Osteocyte (in vitro differentiated cells): ENCODE results near the gene DDAH2. TPM values are rescaled to one million over a fixed set of nuclear protein-coding genes. Genes with fewer than 3 reads are reported as not detected.

Experiments used
- DNase-seq: peaks from one replicate; pipeline ENCODE4 v3.0.0; 2021; ENCODE audit warnings: mixed read lengths; ENCODE audit not compliant: unreplicated experiment; ENCODE audit errors: extremely low spot score
- H3K27ac Mint-ChIP-seq: one replicate; pipeline ENCODE4 v1.8.0; 2021; ENCODE audit warnings: mild to moderate bottlenecking, mixed read lengths; ENCODE audit not compliant: unreplicated experiment
- H3K27me3 Mint-ChIP-seq: one replicate; pipeline ENCODE4 v1.8.0; 2021; ENCODE audit warnings: mixed read lengths; ENCODE audit not compliant: unreplicated experiment
- H3K36me3 Mint-ChIP-seq: one replicate; pipeline ENCODE4 v1.8.0; 2021; ENCODE audit warnings: mixed read lengths; ENCODE audit not compliant: unreplicated experiment
- H3K4me1 Mint-ChIP-seq: one replicate; pipeline ENCODE4 v1.8.0; 2021; ENCODE audit warnings: mixed read lengths; ENCODE audit not compliant: unreplicated experiment
- H3K4me3 Mint-ChIP-seq: one replicate; pipeline ENCODE4 v1.8.0; 2021; ENCODE audit warnings: mild to moderate bottlenecking, moderate library complexity, mixed read lengths; ENCODE audit not compliant: unreplicated experiment
- H3K9me3 Mint-ChIP-seq: one replicate; pipeline ENCODE4 v1.8.0; 2021; ENCODE audit warnings: mixed read lengths; ENCODE audit not compliant: unreplicated experiment
- total RNA-seq: library from RNA; stranded (reverse); gene quantifications from 2 replicates; pipeline ENCODE4 v1.2.1, GENCODE V29; 2021
- TF ChIP-seq, protein P1 (sequence below): fragments of 200-600 bp; sonication (generic); IDR thresholded peaks from 2 replicates; pipeline ENCODE4 v1.5.0; 2021; ENCODE audit warnings: antibody characterized with exemption, mild to moderate bottlenecking, moderate library complexity

DDAH2 gene
- total RNA-seq, 1 donor from 2014 or later, result 96.3 TPM

DNA sequence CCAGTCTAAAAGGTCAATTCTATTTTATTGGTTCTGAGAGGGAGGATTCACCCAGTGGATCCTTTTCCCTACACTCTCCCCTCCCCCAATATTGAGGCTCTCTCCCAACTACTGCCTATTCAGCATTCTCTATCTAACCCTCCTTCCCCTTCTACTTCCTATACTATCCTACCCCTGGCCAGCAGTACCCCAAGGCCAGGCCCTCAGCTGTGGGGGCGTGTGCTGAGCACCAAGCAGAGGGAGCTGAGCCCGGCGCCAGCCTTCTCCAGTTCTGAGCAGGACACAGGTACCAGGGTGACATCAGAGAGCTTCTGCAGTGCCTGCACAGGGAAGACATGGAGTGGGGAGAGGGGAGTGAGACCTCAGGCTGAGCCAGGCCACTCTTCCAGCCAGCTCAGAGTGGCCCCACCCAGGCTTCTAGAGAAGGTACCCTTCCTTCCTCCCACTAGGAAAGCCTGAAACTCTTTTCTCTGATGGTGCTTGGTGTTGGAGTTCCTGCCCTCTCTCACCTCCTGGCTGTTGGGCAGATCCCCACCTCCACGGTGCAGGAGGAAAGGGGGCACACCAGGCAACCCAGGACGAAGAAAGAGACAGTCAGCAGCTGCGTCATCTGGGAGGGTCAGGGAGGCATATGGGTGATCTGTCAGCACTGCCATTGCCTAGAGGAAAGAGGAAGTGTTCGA, 1.9 kb downstream of the DDAH2 start:
- TF ChIP-seq, protein P1, sequence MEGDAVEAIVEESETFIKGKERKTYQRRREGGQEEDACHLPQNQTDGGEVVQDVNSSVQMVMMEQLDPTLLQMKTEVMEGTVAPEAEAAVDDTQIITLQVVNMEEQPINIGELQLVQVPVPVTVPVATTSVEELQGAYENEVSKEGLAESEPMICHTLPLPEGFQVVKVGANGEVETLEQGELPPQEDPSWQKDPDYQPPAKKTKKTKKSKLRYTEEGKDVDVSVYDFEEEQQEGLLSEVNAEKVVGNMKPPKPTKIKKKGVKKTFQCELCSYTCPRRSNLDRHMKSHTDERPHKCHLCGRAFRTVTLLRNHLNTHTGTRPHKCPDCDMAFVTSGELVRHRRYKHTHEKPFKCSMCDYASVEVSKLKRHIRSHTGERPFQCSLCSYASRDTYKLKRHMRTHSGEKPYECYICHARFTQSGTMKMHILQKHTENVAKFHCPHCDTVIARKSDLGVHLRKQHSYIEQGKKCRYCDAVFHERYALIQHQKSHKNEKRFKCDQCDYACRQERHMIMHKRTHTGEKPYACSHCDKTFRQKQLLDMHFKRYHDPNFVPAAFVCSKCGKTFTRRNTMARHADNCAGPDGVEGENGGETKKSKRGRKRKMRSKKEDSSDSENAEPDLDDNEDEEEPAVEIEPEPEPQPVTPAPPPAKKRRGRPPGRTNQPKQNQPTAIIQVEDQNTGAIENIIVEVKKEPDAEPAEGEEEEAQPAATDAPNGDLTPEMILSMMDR, result no peak
- Mint-ChIP-seq H3K4me3 (peak overlapping the region; percentile 53), H3K27me3 (no peaks in the 10 kb centered on the region), H3K36me3 (peaks cover 33% of the 10 kb centered on the region), H3K9me3 (no peaks in the 10 kb centered on the region), H3K4me1 (peaks cover 24% of the 10 kb centered on the region), H3K27ac (no peak overlapping the region)
- no peak for DNase-seq

DNA sequence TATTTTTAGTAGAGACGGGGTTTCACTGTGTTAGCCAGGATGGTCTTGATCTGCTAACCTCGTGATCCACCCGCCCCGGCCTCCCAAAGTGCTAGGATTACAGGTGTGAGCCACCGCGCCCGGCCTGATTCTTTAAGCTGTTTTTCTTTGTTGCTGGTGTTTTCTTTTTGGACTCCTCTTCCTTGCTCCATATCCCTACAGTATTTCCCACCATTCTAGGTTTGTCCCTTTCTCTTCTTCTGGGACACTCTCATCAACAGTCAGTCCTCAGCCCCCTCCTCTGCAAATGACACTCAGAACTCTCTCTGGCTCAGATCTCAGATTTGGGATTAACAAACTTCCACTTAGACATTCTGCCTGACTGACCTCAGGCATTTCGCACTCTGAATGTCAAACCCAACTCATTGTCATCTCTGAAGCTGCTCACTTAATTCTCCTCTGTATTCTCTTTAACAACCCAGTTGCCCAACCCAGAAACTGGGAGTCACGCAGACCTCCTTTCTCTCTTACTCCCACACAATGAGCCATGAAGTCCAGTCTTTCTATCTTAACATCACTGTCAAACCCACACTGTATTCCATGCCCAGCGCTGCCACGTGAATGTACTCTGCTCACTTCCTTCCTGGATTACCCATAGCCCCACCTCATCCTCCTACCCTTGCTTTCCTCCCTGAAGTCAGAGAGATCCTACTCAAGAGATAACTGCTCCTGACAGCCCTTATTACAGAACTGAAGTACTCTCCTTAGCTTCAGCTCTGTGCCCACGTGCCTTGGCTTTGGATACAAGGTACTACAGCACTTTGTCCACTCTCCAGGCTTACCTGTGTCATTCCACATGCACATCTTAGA, 3.4 kb downstream of the DDAH2 start:
- H3K4me3 Mint-ChIP-seq, result no peak overlapping the region
- H3K4me1 Mint-ChIP-seq, result peaks cover 18% of the 10 kb centered on the region
- H3K36me3 Mint-ChIP-seq, result peaks cover 25% of the 10 kb centered on the region
- no peaks in the 10 kb centered on the region for H3K9me3 Mint-ChIP-seq
- DNase-seq, result no peak
- TF ChIP-seq, protein P1, result no peak
- H3K27ac Mint-ChIP-seq, result no peak overlapping the region
- no peaks in the 10 kb centered on the region for H3K27me3 Mint-ChIP-seq

GRCh38 chr6:31723980-31724691, 5.0 kb downstream of the DDAH2 start:
- Mint-ChIP-seq H3K4me1 (peaks cover 10% of the 10 kb centered on the region), H3K36me3 (peaks cover 22% of the 10 kb centered on the region), H3K27ac (no peak overlapping the region)

GRCh38 chr6:31723245-31723979, 5.7 kb downstream of the DDAH2 start, which contains the start of gene MPIG6B:
MPIG6B (plus strand) TSS chr6:31723373; CDS start chr6:31723384, 11 bp downstream.
- no peak for DNase-seq
- H3K27ac Mint-ChIP-seq, result no peak within 1 kb of the TSS
- H3K4me1 Mint-ChIP-seq, result peaks cover 3% of the 10 kb centered on the region
- no peaks in the 10 kb centered on the region for H3K27me3 Mint-ChIP-seq
- H3K4me3 Mint-ChIP-seq, result no peak within 1 kb of the TSS
- H3K36me3 Mint-ChIP-seq, result peaks cover 22% of the 10 kb centered on the region
- TF ChIP-seq, protein P1, result no peak
- no peaks in the 10 kb centered on the region for H3K9me3 Mint-ChIP-seq

More at GRCh38 chr6:31723980-31724691, 5.0 kb downstream of the DDAH2 start:
- no peaks in the 10 kb centered on the region for H3K27me3 Mint-ChIP-seq
- no peak overlapping the region for H3K4me3 Mint-ChIP-seq
- no peak for DNase-seq
- TF ChIP-seq, protein P1, result no peak
- no peaks in the 10 kb centered on the region for H3K9me3 Mint-ChIP-seq
